Mammary epithelial cell (primary cell): ENCODE results near the gene FKBP15.

Experiments used
- CTCF ChIP-seq, 2 donors: IDR thresholded peaks in 1 of 2; conservative IDR thresholded peaks in 1 of 2; 2 replicates each; pipeline ENCODE4 v1.5.1; 2011 to 2012; ENCODE audit warnings: inconsistent platforms in 2 of 2, low read length in 2 of 2, mild to moderate bottlenecking in 2 of 2, control low read depth in 1 of 2, low read depth in 1 of 2; ENCODE audit not compliant: insufficient read depth in 1 of 2; ENCODE audit errors: extremely low read depth in 1 of 2
- EZH2 ChIP-seq: IDR thresholded peaks from 2 replicates; pipeline ENCODE4 v1.6.1; 2012; ENCODE audit warnings: low read length, inconsistent platforms, borderline replicate concordance

- TF ChIP-seq CTCF (conservative IDR thresholded peaks at IDR 0.05 in 1 of 2, IDR thresholded peaks at IDR 0.05 in 1 of 2; ENCODE audit: extremely low read depth in 1 of 2, insufficient read depth in 1 of 2, low read depth in 1 of 2, low read length in 2 of 2), result no peak
- TF ChIP-seq EZH2, result no peak
Observed at GRCh38 chr9:113155911-113156588, 65.0 kb downstream of the FKBP15 start.
